Coronary artery (tissue), 2 donors: ENCODE measurements around the gene ARHGEF16.

ENCODE experiments used
- DNase-seq: peaks from one replicate; pipeline ENCODE4 v3.0.0-alpha.2; 2017; ENCODE audit warnings: low spot score
- H3K27ac ChIP-seq, 2 donors: fragments of 200-600 bp; sonication (generic); one replicate each; pipeline ENCODE4 v1.5.1; 2016 to 2019
- H3K4me3 ChIP-seq: fragments of 200-600 bp; sonication (generic); 2 replicates; pipeline ENCODE4 v1.5.1; 2016; ENCODE audit warnings: mild to moderate bottlenecking, moderate library complexity
- CTCF ChIP-seq: fragments of 200-600 bp; sonication (generic); IDR thresholded peaks from one replicate; pipeline ENCODE4 v1.5.1; 2019; ENCODE audit warnings: antibody characterized with exemption

Gene ARHGEF16

DNA sequence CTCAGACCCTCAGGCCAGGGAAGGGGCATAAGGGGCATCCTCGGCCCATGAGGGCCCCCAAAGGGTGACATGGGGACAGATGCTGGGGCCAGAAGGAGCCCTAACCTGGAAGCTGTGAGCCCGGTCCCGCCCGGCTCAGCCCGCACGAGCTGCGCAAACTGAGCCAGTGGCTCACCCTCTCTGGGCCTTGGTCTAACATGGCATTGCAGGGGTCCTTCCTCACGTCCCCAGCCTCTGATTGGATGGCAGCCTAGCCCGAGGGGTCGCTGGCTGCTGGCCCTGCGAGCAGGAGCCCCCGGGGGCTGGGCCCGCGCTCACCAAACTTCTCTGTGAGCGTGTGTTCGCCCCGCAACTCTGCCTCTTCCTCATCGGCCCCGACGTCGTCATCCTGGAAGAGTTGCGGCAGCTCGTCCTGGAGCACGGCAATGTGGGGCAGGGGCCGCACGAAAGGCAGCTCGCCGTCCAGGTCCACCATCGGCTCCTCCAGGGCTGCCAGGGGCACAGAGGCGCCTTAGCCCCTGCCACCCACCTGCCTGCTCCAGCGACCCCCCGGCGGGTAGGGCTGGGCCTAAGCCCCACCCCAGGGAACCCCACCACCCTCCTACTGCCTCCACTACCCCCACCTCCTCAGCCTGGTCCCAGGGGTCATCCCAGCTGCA lies 54.4 kb downstream of the ARHGEF16 start:
- H3K4me3 ChIP-seq = no peak overlapping the region
- no peak for TF ChIP-seq CTCF

GRCh38 chr1:3509721-3510120 lies 55.3 kb downstream of the ARHGEF16 start:
- H3K27ac ChIP-seq = no peak overlapping the region
- no peak for TF ChIP-seq CTCF
- H3K4me3 ChIP-seq = no peak overlapping the region
- DNase-seq = no peak

More for the DNA sequence above, 54.4 kb downstream of the ARHGEF16 start:
- no peak for DNase-seq
- no peak overlapping the region for H3K27ac ChIP-seq

DNA sequence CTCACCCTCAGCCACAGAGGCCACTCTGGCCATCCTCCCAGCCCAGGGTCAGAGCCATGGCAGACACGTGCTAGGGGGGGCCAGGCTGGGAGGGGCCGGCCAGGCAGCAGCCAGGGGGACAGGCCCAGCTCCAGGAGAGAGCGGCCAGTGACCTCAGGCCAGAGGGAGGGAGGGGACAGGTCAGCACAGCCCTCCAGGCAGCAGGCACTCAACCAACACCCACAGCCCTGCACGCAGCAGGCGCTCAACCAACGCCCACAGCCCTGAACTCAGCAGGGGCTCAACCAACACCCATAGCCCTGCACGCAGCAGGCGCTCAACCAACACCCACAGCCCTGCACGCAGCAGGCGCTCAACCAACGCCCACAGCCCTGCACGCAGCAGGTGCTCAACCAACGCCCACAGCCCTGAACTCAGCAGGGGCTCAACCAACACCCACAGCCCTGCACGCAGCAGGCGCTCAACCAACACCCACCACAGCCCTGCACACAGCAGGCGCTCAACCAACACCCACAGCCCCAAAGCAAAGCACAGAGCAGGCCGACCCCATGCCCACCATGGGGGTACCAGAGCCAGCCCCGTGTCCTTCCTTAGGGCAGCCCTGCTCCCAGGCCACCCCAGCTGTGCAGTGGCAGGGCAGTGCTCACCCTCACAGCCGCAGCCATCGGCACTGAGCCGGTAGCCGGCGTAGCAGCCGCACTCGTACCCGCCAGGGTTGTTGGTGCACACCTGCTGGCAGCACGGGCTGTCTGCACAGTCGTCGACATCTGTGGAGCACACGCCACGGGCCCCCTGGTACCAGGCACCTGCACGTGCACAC lies 55.9 kb downstream of the ARHGEF16 start:
- DNase-seq = no peak
- H3K4me3 ChIP-seq = no peak overlapping the region
- no peak overlapping the region for H3K27ac ChIP-seq
- no peak for TF ChIP-seq CTCF

DNA sequence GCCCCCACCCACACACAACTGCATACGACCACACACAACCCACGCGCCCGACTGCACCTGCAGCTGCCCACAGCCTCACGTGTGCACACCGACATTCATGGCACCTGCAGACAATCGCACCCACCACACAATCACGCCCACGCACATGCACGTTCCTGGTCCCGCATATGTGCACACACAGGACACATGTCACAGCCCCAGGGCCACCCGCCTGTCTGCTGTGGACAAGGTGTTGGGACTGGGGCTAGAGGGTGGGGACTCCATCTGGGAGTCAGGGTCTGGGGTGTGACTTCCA lies 56.4 kb downstream of the ARHGEF16 start:
- Histone ChIP-seq H3K27ac (no peak overlapping the region), H3K4me3 (no peak overlapping the region)
- DNase-seq = no peak
- TF ChIP-seq CTCF = no peak

GRCh38 chr1:3511306-3511705 lies 56.8 kb downstream of the ARHGEF16 start:
- no peak overlapping the region for H3K4me3 ChIP-seq
- TF ChIP-seq CTCF = no peak
- DNase-seq = no peak
- H3K27ac ChIP-seq = no peak overlapping the region

DNA sequence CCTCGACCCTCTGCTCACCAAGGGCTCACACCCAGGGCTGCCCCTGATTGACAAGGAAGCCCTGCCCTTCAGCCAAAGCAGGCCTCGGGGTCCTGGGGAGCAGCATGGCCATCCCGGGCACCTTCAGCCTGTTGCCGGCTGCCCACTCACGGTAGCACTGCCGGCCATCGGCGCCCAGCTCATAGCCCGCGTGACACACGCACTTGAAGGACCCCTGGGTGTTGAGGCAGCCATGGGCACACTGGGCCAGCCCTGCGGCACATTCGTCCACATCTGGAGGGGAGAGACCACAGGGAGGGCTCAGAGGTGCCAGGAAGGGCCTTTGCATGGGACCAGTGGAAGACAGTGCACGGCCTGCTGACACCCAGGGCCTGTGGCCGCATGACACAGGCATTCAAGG lies 57.4 kb downstream of the ARHGEF16 start:
- no peak for TF ChIP-seq CTCF
- Histone ChIP-seq H3K4me3 (no peak overlapping the region), H3K27ac (no peak overlapping the region)
- DNase-seq = no peak

GRCh38 chr1:3514404-3514803 lies 59.9 kb downstream of the ARHGEF16 start:
- Histone ChIP-seq H3K27ac (no peak overlapping the region), H3K4me3 (no peak overlapping the region)
- TF ChIP-seq CTCF = no peak
- DNase-seq = no peak
